OCI-LY1 (cell line): ENCODE results near the gene NDUFB6.

Source experiments
- H2AFZ ChIP-seq: fragments of 200-600 bp; sonication (generic), shearing (Covaris generic); 2 replicates; pipeline ENCODE4 v1.6.0; 2014; ENCODE audit warnings: antibody characterized with exemption, mild to moderate bottlenecking, low read length
- H3F3A ChIP-seq: fragments of 200-600 bp; sonication (generic), shearing (Covaris generic); 2 replicates; pipeline ENCODE4 v1.6.0; 2014; ENCODE audit warnings: mild to moderate bottlenecking, antibody characterized with exemption, low read length, moderate library complexity; ENCODE audit not compliant: insufficient read depth
- H3K27ac ChIP-seq: fragments of 200-600 bp; sonication (generic); 2 replicates; pipeline ENCODE4 v1.5.1; 2014; ENCODE audit warnings: low read length, mixed run types, mild to moderate bottlenecking, low read depth; ENCODE audit not compliant: poor library complexity, severe bottlenecking
- H3K27me3 ChIP-seq: fragments of 200-600 bp; sonication (generic); 2 replicates; pipeline ENCODE4 v1.6.0; 2014; ENCODE audit warnings: antibody characterized with exemption, mild to moderate bottlenecking, low read length, moderate library complexity; ENCODE audit not compliant: insufficient read depth
- H3K36me3 ChIP-seq: fragments of 200-600 bp; sonication (generic); 2 replicates; pipeline ENCODE4 v1.6.1; 2014; ENCODE audit warnings: mild to moderate bottlenecking, antibody characterized with exemption, low read length, moderate library complexity, mixed read lengths; ENCODE audit not compliant: insufficient read depth
- H3K4me1 ChIP-seq: fragments of 200-600 bp; sonication (generic); 2 replicates; pipeline ENCODE4 v1.5.1; 2014; ENCODE audit warnings: mild to moderate bottlenecking, low read length, moderate library complexity; ENCODE audit not compliant: insufficient read depth, severe bottlenecking
- H3K4me2 ChIP-seq: fragments of 200-600 bp; sonication (generic), shearing (Covaris generic); 2 replicates; pipeline ENCODE4 v1.6.1; 2014; ENCODE audit warnings: low read length
- H3K4me3 ChIP-seq: fragments of 200-600 bp; sonication (generic); 2 replicates; pipeline ENCODE4 v1.5.1; 2014; ENCODE audit warnings: low read length, low read depth, mild to moderate bottlenecking, mixed read lengths; ENCODE audit not compliant: poor library complexity, severe bottlenecking
- H3K79me2 ChIP-seq: fragments of 200-600 bp; shearing (Covaris generic); 2 replicates; pipeline ENCODE4 v1.6.1; 2016; ENCODE audit warnings: mixed run types, low read length, mixed read lengths; ENCODE audit not compliant: insufficient read depth
- H3K9ac ChIP-seq: fragments of 200-600 bp; sonication (generic), shearing (Covaris generic); 2 replicates; pipeline ENCODE4 v1.6.1; 2014; ENCODE audit warnings: mild to moderate bottlenecking, low read length, mixed read lengths
- H3K9me2 ChIP-seq: fragments of 200-600 bp; sonication (generic), shearing (Covaris generic); 2 replicates; pipeline ENCODE4 v1.6.1; 2014; ENCODE audit warnings: low read depth, mild to moderate bottlenecking, low read length, mixed read lengths
- H3K9me3 ChIP-seq: fragments of 200-600 bp; shearing (Covaris generic); 2 replicates; pipeline ENCODE4 v1.6.1; 2014; ENCODE audit warnings: low read length, mixed read lengths
- H4K20me1 ChIP-seq: fragments of 200-600 bp; sonication (generic), shearing (Covaris generic); 2 replicates; pipeline ENCODE4 v1.6.0; 2016; ENCODE audit warnings: mild to moderate bottlenecking, low read length; ENCODE audit not compliant: insufficient read depth
- EZH2 ChIP-seq: fragments of 200-600 bp; sonication (generic), shearing (Covaris generic); IDR thresholded peaks from 2 replicates; pipeline ENCODE4 v1.8.0; 2017; ENCODE audit warnings: borderline replicate concordance, mixed run types, mild to moderate bottlenecking, antibody characterized with exemption, low read length, moderate library complexity, mixed read lengths
- TF ChIP-seq, protein P1 (sequence below): fragments of 200-600 bp; sonication (generic), shearing (Covaris generic); IDR thresholded peaks from 2 replicates; pipeline ENCODE4 v1.5.1; 2017; ENCODE audit warnings: mild to moderate bottlenecking, antibody characterized with exemption, low read length, moderate library complexity, mixed read lengths

Gene NDUFB6

GRCh38 chr9:32573821-32574220, 862 bp upstream of the NDUFB6 start:
- Histone ChIP-seq H3K9me2 (no peaks in the 10 kb centered on the region), H3K79me2 (peaks cover 21% of the 10 kb centered on the region), H3K9ac (no peak overlapping the region), H3K4me1 (peaks cover 27% of the 10 kb centered on the region), H3F3A (no peaks in the 10 kb centered on the region), H3K36me3 (peaks cover 9% of the 10 kb centered on the region; the same call in 1 of the 2 replicates), H3K27ac (no peak overlapping the region), H3K27me3 (no peaks in the 10 kb centered on the region; the same call in 1 of the 2 replicates), H3K9me3 (no peaks in the 10 kb centered on the region), H4K20me1 (no peaks in the 10 kb centered on the region), H2AFZ (0 out of 2 replicates have a peak overlapping the region, but pooled peaks have one; percentile 24), H3K4me2 (peak overlapping the region; percentile 85; the same call in 1 of the 2 replicates), H3K4me3 (no peak overlapping the region)
- TF ChIP-seq, protein P1, sequence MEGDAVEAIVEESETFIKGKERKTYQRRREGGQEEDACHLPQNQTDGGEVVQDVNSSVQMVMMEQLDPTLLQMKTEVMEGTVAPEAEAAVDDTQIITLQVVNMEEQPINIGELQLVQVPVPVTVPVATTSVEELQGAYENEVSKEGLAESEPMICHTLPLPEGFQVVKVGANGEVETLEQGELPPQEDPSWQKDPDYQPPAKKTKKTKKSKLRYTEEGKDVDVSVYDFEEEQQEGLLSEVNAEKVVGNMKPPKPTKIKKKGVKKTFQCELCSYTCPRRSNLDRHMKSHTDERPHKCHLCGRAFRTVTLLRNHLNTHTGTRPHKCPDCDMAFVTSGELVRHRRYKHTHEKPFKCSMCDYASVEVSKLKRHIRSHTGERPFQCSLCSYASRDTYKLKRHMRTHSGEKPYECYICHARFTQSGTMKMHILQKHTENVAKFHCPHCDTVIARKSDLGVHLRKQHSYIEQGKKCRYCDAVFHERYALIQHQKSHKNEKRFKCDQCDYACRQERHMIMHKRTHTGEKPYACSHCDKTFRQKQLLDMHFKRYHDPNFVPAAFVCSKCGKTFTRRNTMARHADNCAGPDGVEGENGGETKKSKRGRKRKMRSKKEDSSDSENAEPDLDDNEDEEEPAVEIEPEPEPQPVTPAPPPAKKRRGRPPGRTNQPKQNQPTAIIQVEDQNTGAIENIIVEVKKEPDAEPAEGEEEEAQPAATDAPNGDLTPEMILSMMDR, result no peak
- no peak for TF ChIP-seq EZH2

GRCh38 chr9:32571969-32572899, 725 bp downstream of the NDUFB6 start:
- Histone ChIP-seq H3K9me2 (no peaks in the 10 kb centered on the region), H3K4me2 (peak overlapping the region; percentile 85), H3F3A (no peaks in the 10 kb centered on the region), H3K27me3 (no peaks in the 10 kb centered on the region), H3K27ac (peak overlapping the region; percentile 33), H3K4me3 (peak overlapping the region; percentile 94), H3K9ac (peak overlapping the region; percentile 85), H4K20me1 (no peaks in the 10 kb centered on the region), H3K79me2 (peaks cover 21% of the 10 kb centered on the region), H3K9me3 (no peaks in the 10 kb centered on the region), H3K4me1 (peaks cover 27% of the 10 kb centered on the region), H2AFZ (no peak overlapping the region), H3K36me3 (peaks cover 19% of the 10 kb centered on the region; the same call in 1 of the 2 replicates)
- TF ChIP-seq, protein P1, result peak; percentile 87
- no peak for TF ChIP-seq EZH2

- H3K9me2 ChIP-seq, result no peaks in the 10 kb centered on the region
- no peak overlapping the region for H3K9ac ChIP-seq
- H2AFZ ChIP-seq, result no peak overlapping the region
- H3K9me3 ChIP-seq, result no peaks in the 10 kb centered on the region
- H3K4me3 ChIP-seq, result no peak overlapping the region
- TF ChIP-seq EZH2, result no peak
- TF ChIP-seq, protein P1, result no peak
- peaks cover 27% of the 10 kb centered on the region for H3K4me1 ChIP-seq
- H3F3A ChIP-seq, result no peaks in the 10 kb centered on the region
- H3K27me3 ChIP-seq, result no peaks in the 10 kb centered on the region
- H3K27ac ChIP-seq, result no peak overlapping the region
- no peaks in the 10 kb centered on the region for H4K20me1 ChIP-seq
- peaks cover 38% of the 10 kb centered on the region for H3K36me3 ChIP-seq
- H3K79me2 ChIP-seq, result peaks cover 21% of the 10 kb centered on the region
- no peak overlapping the region for H3K4me2 ChIP-seq
These were observed 2.7 kb downstream of the NDUFB6 start for GRCh38 chr9:32570262-32570661.
